ENCODE results near the gene YBX1.

DNA sequence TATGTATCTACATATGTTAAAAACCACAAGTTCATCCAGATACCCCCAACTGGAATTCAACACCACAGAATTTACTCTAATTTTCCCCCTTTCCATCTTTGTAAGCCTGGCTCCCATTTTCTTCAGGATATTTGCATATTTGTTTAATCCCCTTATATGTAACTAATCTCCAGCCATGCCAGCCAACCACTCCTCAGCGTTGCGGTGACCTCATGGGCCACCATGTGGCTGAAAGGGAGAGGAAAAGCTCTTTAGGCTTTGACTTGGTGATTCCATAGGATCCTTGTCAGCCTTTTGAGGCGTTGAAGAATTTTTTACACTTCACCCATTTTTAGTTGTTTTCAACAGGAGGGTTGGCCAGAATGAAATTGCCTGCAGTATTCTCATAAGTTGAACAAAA is 47.8 kb downstream of the YBX1 start:
- TF ChIP-seq CTCF (conservative IDR thresholded peaks at IDR 0.05; ENCODE audit: low read length) = no peak
- TF ChIP-seq EZH2phosphoT487 (IDR thresholded peaks at IDR 0.05; ENCODE audit: borderline replicate concordance) = no peak

All from Loucy (cell line).